H1 (cell line): ENCODE results near the gene ABCB11. TPM values are rescaled to one million over a fixed set of nuclear protein-coding genes. Genes with fewer than 3 reads are reported as not detected.

Experiments
- CTCF ChIA-PET: fragments of 300-600 bp; sonication (Branson Sonifier 250); formaldehyde crosslinking; loops from one replicate; lab custom pipeline; 2021; ENCODE audit not compliant: partially characterized antibody; lab: Charles Lee
- POLR2A ChIA-PET: fragments of 300-600 bp; sonication (Branson Sonifier 250); formaldehyde crosslinking; loops from one replicate; lab custom pipeline; 2021; ENCODE audit warnings: inconsistent platforms; ENCODE audit not compliant: partially characterized antibody; lab: Charles Lee
- DNase-seq, 2 experiments: peaks; one replicate each; pipeline versions ENCODE4 v3.0.0 to v3.0.0-alpha.2; 2010 to 2022; ENCODE audit warnings: low spot score in 2 of 2, low read depth in 1 of 2, mixed read lengths in 1 of 2
- FAIRE-seq: peaks from 2 replicates; lab custom pipeline; 2011; peaks lifted over from hg19 to GRCh38; lab: Jason Lieb, UNC
- H2AFZ ChIP-seq: 2 replicates; pipeline ENCODE4 v1.8.1; 2012; ENCODE audit warnings: low read length, inconsistent platforms
- H2AK5ac ChIP-seq: 2 replicates; pipeline ENCODE4 v1.6.1; 2013; ENCODE audit warnings: low read depth, low read length
- H2BK120ac ChIP-seq: replicated peaks from 2 replicates; pipeline ENCODE3; 2013; ENCODE audit warnings: low read depth, low read length, inconsistent platforms
- H2BK12ac ChIP-seq: 2 replicates; pipeline ENCODE4 v1.6.1; 2013; ENCODE audit warnings: low read depth, low read length
- H2BK15ac ChIP-seq: 2 replicates; pipeline ENCODE4 v1.6.1; 2013; ENCODE audit warnings: low read length
- H2BK20ac ChIP-seq: 2 replicates; pipeline ENCODE4 v1.6.1; 2013; ENCODE audit warnings: low read length
- H2BK5ac ChIP-seq: 2 replicates; pipeline ENCODE4 v1.6.1; 2013; ENCODE audit warnings: low read depth, low read length
- H3K14ac ChIP-seq: 2 replicates; pipeline ENCODE4 v1.6.1; 2013; ENCODE audit warnings: inconsistent platforms; ENCODE audit not compliant: insufficient read length
- H3K18ac ChIP-seq: 2 replicates; pipeline ENCODE4 v1.6.1; 2013; ENCODE audit warnings: low read length; ENCODE audit errors: extremely low read depth
- H3K23ac ChIP-seq: 2 replicates; pipeline ENCODE4 v1.6.1; 2013; ENCODE audit warnings: inconsistent platforms; ENCODE audit not compliant: insufficient read length
- H3K23me2 ChIP-seq: 2 replicates; pipeline ENCODE4 v1.6.1; 2013; ENCODE audit warnings: low read depth, low read length
- H3K27ac ChIP-seq: 2 replicates; pipeline ENCODE4 v1.6.1; 2011; ENCODE audit warnings: low read depth, low read length, inconsistent platforms
- H3K27me3 ChIP-seq, 4 experiments: replicated peaks in 1 of 4; 1 replicate in 1 of 4; 2 replicates in 3 of 4; pipeline versions ENCODE4 v1.6.1 to v1.8.1; 2011 to 2013; ENCODE audit warnings: low read length in 3 of 4, mild to moderate bottlenecking in 3 of 4, inconsistent platforms in 2 of 4, mixed read lengths in 2 of 4, moderate library complexity in 1 of 4; ENCODE audit not compliant: control insufficient read depth in 3 of 4, insufficient read depth in 3 of 4; ENCODE audit errors: extremely low read depth in 1 of 4
- H3K36me3 ChIP-seq, 4 experiments: 2 replicates each; pipeline versions ENCODE4 v1.6.1 to v1.8.1; 2011 to 2013; ENCODE audit warnings: mild to moderate bottlenecking in 4 of 4, low read length in 3 of 4, moderate library complexity in 2 of 4, control low read depth in 1 of 4, inconsistent platforms in 1 of 4; ENCODE audit not compliant: insufficient read depth in 4 of 4, control insufficient read depth in 2 of 4
- H3K4ac ChIP-seq: replicated peaks from 2 replicates; pipeline ENCODE3; 2013; ENCODE audit warnings: low read length, low read depth, mixed read lengths, inconsistent platforms; ENCODE audit not compliant: insufficient read length
- H3K4me1 ChIP-seq, 4 experiments: replicated peaks in 1 of 4; 1 replicate in 1 of 4; 2 replicates in 3 of 4; pipeline versions ENCODE4 v1.6.1 to v1.8.1; 2011 to 2013; ENCODE audit warnings: low read length in 3 of 4, inconsistent platforms in 2 of 4, mixed read lengths in 1 of 4; ENCODE audit not compliant: insufficient read depth in 4 of 4, control insufficient read depth in 3 of 4
- H3K4me2 ChIP-seq, 2 experiments: 2 replicates each; pipeline versions ENCODE4 v1.6.1 to v1.8.1; 2011 to 2013; ENCODE audit warnings: low read depth in 2 of 2, low read length in 2 of 2, control low read depth in 1 of 2, inconsistent platforms in 1 of 2, mild to moderate bottlenecking in 1 of 2; ENCODE audit not compliant: insufficient read depth in 1 of 2
- H3K4me3 ChIP-seq, 4 experiments: fragments of 200-600, 300-600 bp in 1 of 4; sonication (generic), shearing (Covaris generic), sonication (Bioruptor Twin) in 1 of 4; 2 replicates each; pipeline versions ENCODE4 v1.5.1 to v1.8.1; 2011 to 2016; ENCODE audit warnings: low read length in 4 of 4, low read depth in 3 of 4, control low read depth in 2 of 4, inconsistent platforms in 2 of 4, mild to moderate bottlenecking in 2 of 4, mixed read lengths in 1 of 4, moderate library complexity in 1 of 4; ENCODE audit not compliant: insufficient read depth in 2 of 4; ENCODE audit errors: extremely low read depth in 1 of 4
- H3K56ac ChIP-seq: replicated peaks from 2 replicates; pipeline ENCODE3; 2013; ENCODE audit warnings: low read depth, mild to moderate bottlenecking, mixed read lengths, low read length, inconsistent platforms; ENCODE audit not compliant: insufficient read length
- H3K79me1 ChIP-seq: 2 replicates; pipeline ENCODE4 v1.6.1; 2013; ENCODE audit warnings: low read depth, low read length, control low read depth
- H3K79me2 ChIP-seq, 2 experiments: 2 replicates each; pipeline versions ENCODE4 v1.6.1 to v1.8.1; 2012 to 2013; ENCODE audit warnings: low read length in 2 of 2, mild to moderate bottlenecking in 2 of 2, inconsistent platforms in 1 of 2; ENCODE audit not compliant: insufficient read depth in 2 of 2, control insufficient read depth in 1 of 2
- H3K9ac ChIP-seq, 4 experiments: replicated peaks in 1 of 4; 1 replicate in 1 of 4; 2 replicates in 3 of 4; pipeline versions ENCODE4 v1.6.1 to v1.8.1; 2011 to 2013; ENCODE audit warnings: low read depth in 3 of 4, low read length in 3 of 4, control low read depth in 2 of 4, mild to moderate bottlenecking in 2 of 4, moderate library complexity in 2 of 4, inconsistent platforms in 1 of 4; ENCODE audit errors: extremely low read depth in 1 of 4
- H3K9me3 ChIP-seq, 2 experiments: 2 replicates each; pipeline versions ENCODE4 v1.6.1 to v1.8.1; 2012 to 2013; ENCODE audit warnings: mild to moderate bottlenecking in 2 of 2, moderate library complexity in 2 of 2, control low read depth in 1 of 2, inconsistent platforms in 1 of 2, low read depth in 1 of 2, low read length in 1 of 2, mixed read lengths in 1 of 2; ENCODE audit not compliant: insufficient read depth in 2 of 2
- H4K20me1 ChIP-seq, 2 experiments: replicated peaks in 1 of 2; 2 replicates each; pipeline versions ENCODE3 to v1.8.1; 2011 to 2013; ENCODE audit warnings: inconsistent platforms in 2 of 2, low read length in 2 of 2, mild to moderate bottlenecking in 1 of 2; ENCODE audit not compliant: insufficient read depth in 2 of 2, control insufficient read depth in 1 of 2
- H4K5ac ChIP-seq: 2 replicates; pipeline ENCODE4 v1.6.1; 2013; ENCODE audit warnings: low read length, low read depth, mixed read lengths, inconsistent platforms; ENCODE audit not compliant: insufficient read length
- H4K8ac ChIP-seq: 2 replicates; pipeline ENCODE4 v1.8.0; 2013; ENCODE audit warnings: mild to moderate bottlenecking, moderate library complexity, low read length, inconsistent platforms; ENCODE audit not compliant: insufficient read depth; ENCODE audit errors: extremely low read depth
- H4K91ac ChIP-seq: replicated peaks from 2 replicates; pipeline ENCODE3; 2013; ENCODE audit warnings: low read length, mixed read lengths, inconsistent platforms; ENCODE audit not compliant: insufficient read length
- BCL11A ChIP-seq, 2 experiments: IDR thresholded peaks; one replicate each; pipeline ENCODE4 v1.6.1; 2011; ENCODE audit warnings: low read depth in 2 of 2, low read length in 2 of 2, mild to moderate bottlenecking in 2 of 2
- BRCA1 ChIP-seq: IDR thresholded peaks from 2 replicates; pipeline ENCODE4 v1.6.1; 2012; ENCODE audit warnings: low read depth, low read length, improper control_type of control experiment
- CHD2 ChIP-seq: IDR thresholded peaks from 2 replicates; pipeline ENCODE4 v1.6.1; 2012; ENCODE audit warnings: low read length, improper control_type of control experiment
- CTBP2 ChIP-seq: IDR thresholded peaks from 2 replicates; pipeline ENCODE4 v1.7.0; 2011; ENCODE audit warnings: borderline replicate concordance, mild to moderate bottlenecking, moderate library complexity, mixed read lengths, low read length; ENCODE audit not compliant: insufficient read depth, insufficient read length
- KDM4A ChIP-seq: IDR thresholded peaks from one replicate; pipeline ENCODE4 v1.7.1; 2012; ENCODE audit warnings: low read depth, mild to moderate bottlenecking, moderate library complexity, low read length, inconsistent platforms; ENCODE audit not compliant: severe bottlenecking
- SP2 ChIP-seq: IDR thresholded peaks from 2 replicates; pipeline ENCODE4 v1.6.1; 2012; ENCODE audit warnings: mild to moderate bottlenecking, low read length, inconsistent platforms
- SRF ChIP-seq: IDR thresholded peaks from 2 replicates; pipeline ENCODE4 v1.6.1; 2011; ENCODE audit warnings: mild to moderate bottlenecking, low read depth, low read length, moderate library complexity
- ZNF274 ChIP-seq: IDR thresholded peaks from 2 replicates; pipeline ENCODE4 v1.7.0; 2012; ENCODE audit warnings: low read length, borderline replicate concordance; ENCODE audit errors: extremely low read depth
- WGBS, 2 experiments: shearing (Covaris generic) in 1 of 2; methylation state at CpG; one replicate each; pipeline versions ENCODE4 v1.1.6 to v1.1.7; 2013 to 2015; ENCODE audit warnings: low lambda C conversion rate in 2 of 2, mixed read lengths in 2 of 2, inconsistent platforms in 1 of 2, low coverage in 1 of 2, missing lambda C conversion rate in 1 of 2; ENCODE audit not compliant: insufficient replicate concordance in 2 of 2, insufficient coverage in 1 of 2, insufficient read length in 1 of 2; ENCODE audit errors: extremely low coverage in 1 of 2, missing lambda C conversion rate in 1 of 2; 5-methylcytosine and 5-hydroxymethylcytosine counted together
- polyA plus RNA-seq, 7 experiments: library from polyadenylated mRNA; depleted of rRNA in 3 of 7; stranded (reverse) in 5 of 7; unstranded in 2 of 7; fragments of >200 nt in 5 of 7; fragments of 200-250 nt in 2 of 7; gene quantifications; 1 replicate in 5 of 7; 2 replicates in 1 of 7; 4 replicates in 1 of 7; pipeline versions ENCODE4 v1.2.1 to v1.2.3, GENCODE V29; 2011 to 2013; ENCODE audit warnings: missing spikeins in 2 of 7, mixed read lengths in 2 of 7
- total RNA-seq: library from RNA; stranded (reverse); fragmentation: NEBNext Ultra II Directional; extraction: Animal tissue kit (Norgen Biotek cat#: 25700); gene quantifications from 2 replicates; pipeline ENCODE4 v1.2.1, GENCODE V29; 2021
- TF ChIP-seq, protein P1 (sequence below), 3 experiments: IDR thresholded peaks; 1 replicate in 2 of 3; 2 replicates in 1 of 3; pipeline versions ENCODE4 v1.5.1 to v1.6.1; 2011; ENCODE audit warnings: low read length in 3 of 3, mild to moderate bottlenecking in 3 of 3, inconsistent platforms in 2 of 3, low read depth in 1 of 3, moderate library complexity in 1 of 3; ENCODE audit not compliant: insufficient read depth in 1 of 3; ENCODE audit errors: control extremely low read depth in 1 of 3

The ABCB11 gene
- total and polyA plus RNA-seq, 2 of the 8 experiments (the other 6 are each of a cell fraction or from before 2014, with no cell fraction given) = not detected

DNA sequence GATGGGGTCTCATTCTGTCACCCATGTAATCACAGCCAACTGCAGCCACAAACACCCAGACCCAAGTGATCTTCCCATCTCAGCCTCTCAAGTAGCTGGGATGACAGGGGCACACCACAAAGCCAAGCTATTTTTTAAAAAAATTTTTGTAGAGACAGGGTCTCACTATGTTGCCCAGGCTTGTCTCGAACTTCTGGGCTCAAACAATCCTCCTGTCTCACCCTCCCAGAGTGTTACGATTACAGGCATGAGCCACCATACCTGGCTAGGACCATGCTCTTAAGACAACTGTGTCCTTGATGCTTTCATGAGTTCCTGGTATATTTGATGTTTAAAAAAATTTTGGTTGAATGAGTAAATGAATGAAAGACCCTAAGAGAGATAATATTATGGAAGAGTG is 19.4 kb downstream of the ABCB11 start:
- Histone ChIP-seq H3K79me1 (no peaks in the 10 kb centered on the region), H2BK20ac (no peak overlapping the region), H4K8ac (no peak overlapping the region), H3K27me3 (0 out of 7 replicates have a peak, but pooled peaks cover 0 to 1% (median 0%) of the 10 kb centered on the region in 4 experiments), H3K79me2 (no peaks in the 10 kb centered on the region), H2AFZ (no peak overlapping the region), H2BK120ac (no peak overlapping the region), H2AK5ac (no peak overlapping the region), H3K4me1 (peaks cover 0 to 4% (median 1%) of the 10 kb centered on the region in 4 experiments; a peak in 1 of 7 replicates), H3K4ac (no peak overlapping the region), H3K23me2 (no peaks in the 10 kb centered on the region; the same call in 1 of the 2 replicates), H4K20me1 (no peaks in the 10 kb centered on the region), H4K5ac (no peak overlapping the region), H3K9ac (no peak overlapping the region), H3K14ac (no peak overlapping the region), H3K9me3 (no peaks in the 10 kb centered on the region), H4K91ac (no peak overlapping the region), H2BK12ac (no peak overlapping the region), H2BK5ac (no peak overlapping the region), H3K56ac (no peak overlapping the region), H2BK15ac (no peak overlapping the region), H3K23ac (no peak overlapping the region), H3K4me3 (no peak overlapping the region), H3K36me3 (no peaks in the 10 kb centered on the region), H3K18ac (no peak overlapping the region), H3K27ac (no peak overlapping the region), H3K4me2 (no peak overlapping the region)
- no peak for FAIRE-seq
- no peak for TF ChIP-seq BRCA1
- no peak for TF ChIP-seq BCL11A (IDR thresholded peaks at IDR 0.05; ENCODE audit: low read depth in 2 of 2, low read length in 2 of 2)
- TF ChIP-seq, protein P1, sequence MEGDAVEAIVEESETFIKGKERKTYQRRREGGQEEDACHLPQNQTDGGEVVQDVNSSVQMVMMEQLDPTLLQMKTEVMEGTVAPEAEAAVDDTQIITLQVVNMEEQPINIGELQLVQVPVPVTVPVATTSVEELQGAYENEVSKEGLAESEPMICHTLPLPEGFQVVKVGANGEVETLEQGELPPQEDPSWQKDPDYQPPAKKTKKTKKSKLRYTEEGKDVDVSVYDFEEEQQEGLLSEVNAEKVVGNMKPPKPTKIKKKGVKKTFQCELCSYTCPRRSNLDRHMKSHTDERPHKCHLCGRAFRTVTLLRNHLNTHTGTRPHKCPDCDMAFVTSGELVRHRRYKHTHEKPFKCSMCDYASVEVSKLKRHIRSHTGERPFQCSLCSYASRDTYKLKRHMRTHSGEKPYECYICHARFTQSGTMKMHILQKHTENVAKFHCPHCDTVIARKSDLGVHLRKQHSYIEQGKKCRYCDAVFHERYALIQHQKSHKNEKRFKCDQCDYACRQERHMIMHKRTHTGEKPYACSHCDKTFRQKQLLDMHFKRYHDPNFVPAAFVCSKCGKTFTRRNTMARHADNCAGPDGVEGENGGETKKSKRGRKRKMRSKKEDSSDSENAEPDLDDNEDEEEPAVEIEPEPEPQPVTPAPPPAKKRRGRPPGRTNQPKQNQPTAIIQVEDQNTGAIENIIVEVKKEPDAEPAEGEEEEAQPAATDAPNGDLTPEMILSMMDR (IDR thresholded peaks at IDR 0.05; ENCODE audit: control extremely low read depth in 1 of 3, insufficient read depth in 1 of 3, low read depth in 1 of 3, low read length in 3 of 3) = no peak
- TF ChIP-seq CHD2 = no peak
- no peak for TF ChIP-seq SP2
- TF ChIP-seq CTBP2 = no peak
- TF ChIP-seq KDM4A = no peak
- TF ChIP-seq SRF = no peak
- no peak for TF ChIP-seq ZNF274
- 96% methylated on average over 2 of the region's 2 CpGs; no CpG with 5 or more reads in 1 of the 2 experiments for WGBS, 2 experiments
- no peak for DNase-seq
- ChIA-PET POLR2A (no interaction called here), CTCF (no interaction called here)
